Astrocyte of the spinal cord (primary cell): ENCODE data around the gene KCNQ1.

ENCODE experiments used
- DNase-seq: peaks from one replicate; pipeline ENCODE4 v3.0.0; 2011; ENCODE audit warnings: low read depth, low spot score
- H3K4me3 ChIP-seq: 2 replicates; pipeline ENCODE4 v1.5.1; 2011; ENCODE audit warnings: low read depth, mild to moderate bottlenecking, low read length, moderate library complexity
- in situ Hi-C: cut with HindIII; loops from 2 replicates; pipeline ENCODE4 v1.10.0; 2017; ENCODE audit warnings: low sequenced_read_pairs
- TF ChIP-seq, protein P1 (sequence below): IDR thresholded peaks from 2 replicates; pipeline ENCODE4 v1.5.1; 2012; ENCODE audit warnings: low read depth, mild to moderate bottlenecking, low read length, inconsistent platforms

Gene KCNQ1

DNA sequence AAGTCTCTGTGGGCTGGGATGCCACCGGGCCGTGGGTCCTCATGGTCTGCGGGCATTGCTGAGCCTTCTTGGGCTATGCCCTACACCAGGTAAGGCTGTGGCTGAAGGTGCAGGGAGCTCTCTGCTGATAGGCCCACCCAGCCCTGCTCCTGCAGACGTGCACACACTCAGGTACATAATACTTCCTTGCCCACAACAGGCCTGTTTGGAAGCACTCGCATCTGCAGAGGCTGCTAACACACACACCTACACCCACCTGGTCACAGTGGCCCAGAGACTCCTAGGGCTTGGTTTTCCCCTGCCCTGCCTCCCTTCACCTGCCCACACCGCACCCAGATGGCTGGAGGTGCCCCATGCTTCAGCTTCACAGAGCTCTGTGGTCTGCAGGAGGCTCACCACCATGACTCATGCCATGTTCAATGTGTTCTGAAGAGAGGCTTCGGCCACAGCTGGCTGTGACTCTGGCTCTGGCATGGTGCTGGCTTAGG lies 327.8 kb downstream of the KCNQ1 start:
- TF ChIP-seq, protein P1, sequence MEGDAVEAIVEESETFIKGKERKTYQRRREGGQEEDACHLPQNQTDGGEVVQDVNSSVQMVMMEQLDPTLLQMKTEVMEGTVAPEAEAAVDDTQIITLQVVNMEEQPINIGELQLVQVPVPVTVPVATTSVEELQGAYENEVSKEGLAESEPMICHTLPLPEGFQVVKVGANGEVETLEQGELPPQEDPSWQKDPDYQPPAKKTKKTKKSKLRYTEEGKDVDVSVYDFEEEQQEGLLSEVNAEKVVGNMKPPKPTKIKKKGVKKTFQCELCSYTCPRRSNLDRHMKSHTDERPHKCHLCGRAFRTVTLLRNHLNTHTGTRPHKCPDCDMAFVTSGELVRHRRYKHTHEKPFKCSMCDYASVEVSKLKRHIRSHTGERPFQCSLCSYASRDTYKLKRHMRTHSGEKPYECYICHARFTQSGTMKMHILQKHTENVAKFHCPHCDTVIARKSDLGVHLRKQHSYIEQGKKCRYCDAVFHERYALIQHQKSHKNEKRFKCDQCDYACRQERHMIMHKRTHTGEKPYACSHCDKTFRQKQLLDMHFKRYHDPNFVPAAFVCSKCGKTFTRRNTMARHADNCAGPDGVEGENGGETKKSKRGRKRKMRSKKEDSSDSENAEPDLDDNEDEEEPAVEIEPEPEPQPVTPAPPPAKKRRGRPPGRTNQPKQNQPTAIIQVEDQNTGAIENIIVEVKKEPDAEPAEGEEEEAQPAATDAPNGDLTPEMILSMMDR = no peak
- in situ Hi-C loops = no loop called here
- DNase-seq = peak; percentile 65
- no peak overlapping the region for H3K4me3 ChIP-seq

DNA sequence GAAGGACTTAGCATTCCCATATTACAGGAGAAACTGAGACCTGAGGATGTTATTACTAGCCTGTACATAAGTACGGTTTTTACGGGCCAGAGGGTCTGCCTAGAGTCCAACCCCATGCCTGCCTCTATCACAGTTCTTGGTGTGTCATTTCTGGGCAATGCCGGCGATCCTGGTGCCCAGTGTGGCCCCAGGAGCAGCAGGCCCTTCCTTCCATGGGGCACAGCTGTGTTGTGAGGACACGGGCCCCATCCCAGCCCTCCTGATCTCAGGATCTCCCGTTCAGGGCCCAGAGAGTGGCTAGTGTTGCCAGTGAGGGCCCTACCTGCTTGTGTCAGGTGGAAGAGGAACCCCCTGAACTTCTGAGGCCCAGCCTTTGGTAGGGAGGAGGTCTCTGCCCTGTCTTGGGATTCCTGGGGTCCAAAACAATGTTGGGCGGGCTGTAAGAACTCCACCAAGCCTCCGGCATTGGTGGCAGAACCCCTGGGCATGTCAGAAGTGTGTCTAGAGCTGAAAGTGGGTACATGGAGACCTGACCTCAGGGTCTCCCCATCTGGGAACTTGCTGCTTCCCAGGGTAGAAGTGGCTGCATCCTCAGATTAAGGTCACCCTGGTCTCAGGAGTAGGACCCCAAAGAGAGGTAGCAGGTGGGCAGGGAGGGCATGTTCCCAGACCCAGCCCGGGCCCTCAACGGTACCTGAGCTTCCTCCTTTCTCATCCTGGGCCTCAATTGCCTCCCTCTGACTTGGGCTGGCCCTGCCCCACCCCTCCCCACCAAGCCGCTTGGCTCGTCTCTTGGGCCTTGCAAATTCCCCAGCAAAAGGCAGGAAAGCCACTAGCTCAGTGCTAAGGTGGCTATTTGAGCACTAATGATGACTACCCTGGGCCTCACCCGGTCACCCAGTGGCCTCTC lies 329.6 kb downstream of the KCNQ1 start:
- TF ChIP-seq, protein P1 = no peak
- H3K4me3 ChIP-seq = no peak overlapping the region
- no peak for DNase-seq
- in situ Hi-C loops = no loop called here

DNA sequence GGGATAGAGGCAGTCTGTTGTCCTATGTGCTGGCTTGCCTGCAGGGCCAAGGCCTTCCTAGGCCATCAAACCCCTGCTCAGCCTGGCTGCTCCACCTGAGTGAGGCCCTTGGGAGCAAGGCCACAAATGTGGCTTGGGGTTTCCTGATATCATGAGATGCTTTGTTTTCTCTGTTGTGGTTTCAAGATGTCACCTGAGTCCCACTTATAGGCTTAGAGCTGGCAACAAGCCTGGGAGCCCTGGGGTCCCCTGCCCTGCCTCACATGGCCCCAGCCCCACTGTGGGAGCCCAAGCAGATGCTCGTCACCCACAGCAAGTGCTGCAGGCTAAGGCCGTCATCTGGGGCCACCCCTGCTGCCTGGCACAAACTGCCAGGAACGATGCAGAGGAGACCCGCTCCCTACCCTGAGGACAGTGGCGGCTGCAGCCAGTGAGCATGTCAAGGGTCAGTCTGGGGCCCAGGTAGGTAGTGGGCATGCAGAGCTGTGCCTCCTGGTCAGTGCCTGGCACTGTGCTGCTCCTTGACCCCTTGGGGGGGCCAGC lies 330.3 kb downstream of the KCNQ1 start:
- TF ChIP-seq, protein P1 = no peak
- no peak for DNase-seq
- in situ Hi-C loops = no loop called here
- no peak overlapping the region for H3K4me3 ChIP-seq

DNA sequence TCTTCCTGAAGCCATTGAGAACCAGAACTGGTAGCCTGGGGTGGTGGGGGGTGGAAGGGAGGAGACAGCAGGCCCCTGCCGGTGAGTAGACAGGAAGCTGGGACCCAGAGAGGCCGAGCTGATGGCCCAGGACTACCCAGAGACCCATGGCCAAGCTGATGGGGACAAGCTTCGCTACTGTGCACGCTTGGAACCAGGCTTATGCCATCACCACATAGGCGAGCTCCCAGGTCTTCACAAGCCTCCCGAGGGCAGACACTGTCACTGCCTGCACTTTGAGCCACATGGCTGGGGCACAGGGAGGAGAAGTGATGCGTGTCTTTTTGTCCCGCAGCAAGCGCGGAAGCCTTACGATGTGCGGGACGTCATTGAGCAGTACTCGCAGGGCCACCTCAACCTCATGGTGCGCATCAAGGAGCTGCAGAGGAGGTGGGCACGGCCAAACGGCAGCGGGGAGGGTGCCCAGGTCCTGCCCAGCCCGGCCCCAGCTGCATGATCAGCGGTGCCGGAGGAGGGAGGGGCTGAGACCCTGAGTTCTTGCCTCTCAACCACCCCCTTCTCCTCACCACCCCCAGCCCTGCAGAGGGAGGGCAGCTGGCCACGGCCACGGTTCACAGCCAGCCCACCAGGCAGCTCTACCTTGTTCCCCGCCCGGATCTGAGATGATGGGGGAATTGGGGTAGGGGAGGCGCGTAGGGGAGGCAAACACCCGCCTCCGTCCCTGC lies 331.0 kb downstream of the KCNQ1 start:
- no peak for DNase-seq
- no peak overlapping the region for H3K4me3 ChIP-seq
- TF ChIP-seq, protein P1 = no peak
- in situ Hi-C loops = no loop called here

DNA sequence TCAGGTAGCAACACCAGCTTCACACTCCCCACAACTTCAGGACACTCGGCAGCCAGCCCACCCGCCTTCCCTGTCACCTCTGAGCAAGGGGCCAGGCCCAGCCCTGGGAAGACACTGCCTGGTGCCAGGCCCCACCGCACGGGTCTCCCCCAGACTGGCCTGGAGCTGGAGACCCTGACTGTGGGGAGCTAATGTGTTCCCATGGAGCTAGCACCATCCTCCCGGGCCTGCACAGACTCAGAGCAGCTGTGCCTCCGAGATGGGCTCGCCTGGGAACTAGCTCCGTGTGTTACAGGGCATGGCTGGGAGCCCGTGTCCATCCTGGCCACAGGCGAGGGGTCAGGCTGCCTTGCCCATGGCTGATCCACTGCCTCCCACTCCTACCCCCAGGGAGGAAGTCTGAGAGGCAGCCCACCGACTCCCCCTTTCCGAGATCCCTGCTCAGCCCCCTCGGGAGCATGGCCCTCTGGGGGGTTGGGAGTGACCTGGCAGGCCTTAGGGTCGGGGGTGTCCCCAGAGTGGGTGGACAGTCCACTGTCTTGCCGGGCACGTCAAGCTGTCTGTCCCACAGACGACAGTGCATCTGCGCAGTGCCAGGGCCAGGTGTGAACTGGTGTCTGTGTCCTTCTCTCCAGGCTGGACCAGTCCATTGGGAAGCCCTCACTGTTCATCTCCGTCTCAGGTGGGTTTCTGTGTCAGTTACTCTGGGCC lies 331.7 kb downstream of the KCNQ1 start:
- H3K4me3 ChIP-seq = no peak overlapping the region
- DNase-seq = no peak
- TF ChIP-seq, protein P1 = no peak
- in situ Hi-C loops = no loop called here

DNA sequence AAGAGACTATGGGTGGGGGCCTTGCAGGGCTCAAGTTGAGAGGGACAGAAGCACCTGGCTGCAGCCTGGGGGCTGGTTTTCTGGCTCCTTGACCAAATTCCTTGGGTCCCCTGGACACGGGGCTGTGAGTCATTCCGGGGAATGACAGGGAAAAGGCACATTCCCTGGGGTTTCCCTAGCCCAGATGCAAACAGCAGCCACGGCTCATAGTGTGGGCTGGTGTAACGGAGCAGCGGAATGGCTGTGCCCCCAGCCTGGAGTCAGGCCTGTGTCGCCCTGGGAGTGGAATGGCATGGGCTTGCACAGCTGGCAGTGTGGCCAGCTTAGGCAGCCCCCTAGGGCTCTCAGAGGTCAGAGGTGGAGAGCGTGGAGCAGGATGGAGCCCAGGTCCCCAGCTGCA lies 332.6 kb downstream of the KCNQ1 start:
- TF ChIP-seq, protein P1 = no peak
- in situ Hi-C loops = no loop called here
- H3K4me3 ChIP-seq = no peak overlapping the region
- no peak for DNase-seq
